ENCODE data around the gene RRAS2.

GRCh38 chr11:14345668-14346067, 13.3 kb downstream of the RRAS2 start:
- TF ChIP-seq, protein P1, sequence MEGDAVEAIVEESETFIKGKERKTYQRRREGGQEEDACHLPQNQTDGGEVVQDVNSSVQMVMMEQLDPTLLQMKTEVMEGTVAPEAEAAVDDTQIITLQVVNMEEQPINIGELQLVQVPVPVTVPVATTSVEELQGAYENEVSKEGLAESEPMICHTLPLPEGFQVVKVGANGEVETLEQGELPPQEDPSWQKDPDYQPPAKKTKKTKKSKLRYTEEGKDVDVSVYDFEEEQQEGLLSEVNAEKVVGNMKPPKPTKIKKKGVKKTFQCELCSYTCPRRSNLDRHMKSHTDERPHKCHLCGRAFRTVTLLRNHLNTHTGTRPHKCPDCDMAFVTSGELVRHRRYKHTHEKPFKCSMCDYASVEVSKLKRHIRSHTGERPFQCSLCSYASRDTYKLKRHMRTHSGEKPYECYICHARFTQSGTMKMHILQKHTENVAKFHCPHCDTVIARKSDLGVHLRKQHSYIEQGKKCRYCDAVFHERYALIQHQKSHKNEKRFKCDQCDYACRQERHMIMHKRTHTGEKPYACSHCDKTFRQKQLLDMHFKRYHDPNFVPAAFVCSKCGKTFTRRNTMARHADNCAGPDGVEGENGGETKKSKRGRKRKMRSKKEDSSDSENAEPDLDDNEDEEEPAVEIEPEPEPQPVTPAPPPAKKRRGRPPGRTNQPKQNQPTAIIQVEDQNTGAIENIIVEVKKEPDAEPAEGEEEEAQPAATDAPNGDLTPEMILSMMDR (IDR thresholded peaks at IDR 0.05) = no peak
- no peak for TF ChIP-seq POLR2AphosphoS5 (IDR thresholded peaks at IDR 0.05)
- no peak for TF ChIP-seq EP300 (IDR thresholded peaks at IDR 0.05)
- TF ChIP-seq POLR2A (IDR thresholded peaks at IDR 0.05; ENCODE audit: low read depth) = no peak

All from esophagus muscularis mucosa (tissue), 4 donors.